ENCODE data around the gene LDLRAD1. TPM values are rescaled to one million over a fixed set of nuclear protein-coding genes. Genes with fewer than 3 reads are reported as not detected.
"Not testable (repeated sequence)": the region's sequence is repeated elsewhere in the genome, so short reads cannot be mapped to it uniquely, and the experiment has no call there.

LDLRAD1 gene, protein sequence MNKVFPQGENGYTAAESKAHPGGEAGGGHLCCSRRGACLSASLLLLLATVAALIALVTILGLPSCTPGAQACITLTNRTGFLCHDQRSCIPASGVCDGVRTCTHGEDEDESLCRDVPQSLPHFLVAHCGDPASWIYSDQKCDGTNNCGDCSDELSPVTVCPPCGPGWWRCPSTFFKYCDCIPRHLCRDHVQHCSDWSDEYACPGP
- polyA plus RNA-seq (ENCODE audit: insufficient read length in 3 of 3), result under 1 TPM in 1 of 3 donors, not detected in 2; 0.07 TPM
- long read RNA-seq, donor 1, result 0 reads
- long read RNA-seq, donor 2, result 0 reads
- long read RNA-seq, donor 3, result 0 reads
- long read RNA-seq, donor 4, result 0 reads
- long read RNA-seq, donor 5, result 0 reads
- long read RNA-seq, donor 6, result 0 reads
- long read RNA-seq, donor 7, result 0 reads
- long read RNA-seq, donor 8, result 0 reads
- long read RNA-seq, donor 9, result 0 reads
- long read RNA-seq, donor 10, result 0 reads
- long read RNA-seq, donor 11, result 0 reads
- long read RNA-seq, donor 12, result 0 reads
- long read RNA-seq, donor 13, result 0 reads
- long read RNA-seq, donor 14, result 0 reads
- long read RNA-seq, donor 15, result 0 reads
- long read RNA-seq, donor 16, result 0 reads

DNA sequence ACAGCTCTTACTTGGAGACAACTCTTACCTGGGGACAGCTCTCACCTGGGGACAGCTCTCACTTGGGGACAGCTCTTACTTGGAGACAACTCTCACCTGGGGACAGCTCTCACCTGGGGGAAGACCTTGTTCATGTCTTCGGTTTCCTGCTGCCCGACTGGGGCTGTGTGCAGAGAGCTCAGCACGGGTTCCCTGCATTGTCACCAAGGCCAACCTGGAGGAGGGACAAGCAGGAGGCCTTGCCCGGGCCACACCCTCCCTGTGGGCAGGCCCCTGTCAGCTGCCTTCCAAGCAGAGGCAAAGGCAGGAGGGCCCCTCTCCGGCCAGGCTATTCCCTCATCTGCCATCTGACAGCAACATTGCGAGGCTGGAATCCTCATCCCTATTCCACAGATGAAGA, at the start of gene LDLRAD1:
Gene LDLRAD1 (minus strand): TSS at position 208 of the 400 bp plus-strand sequence. CDS start 74 bp downstream, at position 134.
- no peak for DNase-seq (ENCODE audit: extremely low read depth in 1 of 11, low read depth in 9 of 11, low spot score in 4 of 11)

DNA sequence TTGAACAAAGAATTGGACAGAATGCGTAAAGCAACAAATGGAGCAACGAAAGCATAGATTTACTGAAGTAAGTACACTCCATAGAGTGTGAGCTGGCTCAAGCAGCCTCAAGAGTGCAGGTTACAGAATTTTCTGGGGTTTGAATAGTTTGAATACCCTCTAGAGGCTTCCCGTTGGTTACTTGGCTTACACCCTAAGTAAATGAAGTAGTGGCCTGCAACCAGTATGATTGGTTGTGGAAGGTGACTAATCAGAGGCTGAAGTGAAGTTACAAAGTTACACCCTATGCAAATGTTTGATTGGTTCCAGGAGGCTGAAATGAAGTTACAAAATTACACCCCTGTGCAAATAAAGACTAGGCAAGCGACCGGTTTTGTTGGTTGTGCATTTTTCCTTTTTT, 46.3 kb upstream of the LDLRAD1 start:
- no peak for DNase-seq (ENCODE audit: extremely low read depth in 1 of 11, low read depth in 9 of 11, low spot score in 4 of 11)

DNA sequence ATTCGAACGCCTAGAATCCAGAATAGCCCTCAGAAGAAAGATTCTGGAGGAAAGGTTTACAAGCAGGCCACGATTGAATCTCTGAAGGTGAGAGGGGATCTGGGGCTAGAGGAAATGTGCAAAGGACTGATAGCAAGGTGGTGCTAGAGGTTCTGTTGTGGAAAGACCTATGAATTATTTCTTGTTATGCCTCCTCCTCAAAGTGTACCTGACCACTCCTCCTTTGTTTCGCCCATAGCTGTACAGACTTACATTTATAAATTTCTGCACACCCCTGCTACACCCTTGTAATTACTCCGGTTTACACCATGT, 36.4 kb upstream of the LDLRAD1 start:
- DNase-seq (ENCODE audit: extremely low read depth in 1 of 11, low read depth in 9 of 11, low spot score in 4 of 11), result no peak

DNA sequence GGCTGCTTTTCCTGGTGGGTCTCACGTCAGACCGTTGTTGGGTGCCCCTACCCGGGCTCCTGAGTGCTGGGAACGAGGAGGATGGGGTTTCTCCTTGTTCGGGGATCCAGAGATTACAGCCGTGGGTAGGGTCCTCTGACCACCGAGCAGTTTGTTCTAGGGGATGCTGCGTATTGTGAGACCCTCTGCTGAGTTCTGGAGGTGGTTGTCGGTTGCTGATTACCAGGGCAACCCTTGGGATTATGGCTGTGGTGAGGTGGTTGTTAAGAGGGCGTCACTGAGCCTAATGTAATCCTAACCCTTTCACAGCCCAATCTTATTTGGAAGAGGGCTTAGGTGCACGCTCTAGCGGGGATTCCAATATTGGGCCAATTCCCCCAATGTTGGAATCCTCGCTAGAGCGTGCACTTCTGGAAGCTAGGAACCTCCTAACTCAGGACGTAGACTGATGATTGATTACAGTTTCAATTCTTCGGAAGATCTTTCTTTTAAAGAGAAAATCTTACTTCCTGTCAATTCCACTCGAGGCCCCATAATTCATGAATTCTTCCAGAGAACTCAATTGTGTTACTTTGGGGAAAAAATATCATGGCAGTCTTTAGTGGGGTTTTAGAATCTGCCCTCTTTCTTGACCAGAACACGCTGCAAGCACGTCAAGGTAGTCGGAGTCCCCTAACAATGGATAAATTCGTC, 35.9 kb upstream of the LDLRAD1 start:
- DNase-seq (ENCODE audit: extremely low read depth in 1 of 11, low read depth in 9 of 11, low spot score in 4 of 11), result no peak

DNA sequence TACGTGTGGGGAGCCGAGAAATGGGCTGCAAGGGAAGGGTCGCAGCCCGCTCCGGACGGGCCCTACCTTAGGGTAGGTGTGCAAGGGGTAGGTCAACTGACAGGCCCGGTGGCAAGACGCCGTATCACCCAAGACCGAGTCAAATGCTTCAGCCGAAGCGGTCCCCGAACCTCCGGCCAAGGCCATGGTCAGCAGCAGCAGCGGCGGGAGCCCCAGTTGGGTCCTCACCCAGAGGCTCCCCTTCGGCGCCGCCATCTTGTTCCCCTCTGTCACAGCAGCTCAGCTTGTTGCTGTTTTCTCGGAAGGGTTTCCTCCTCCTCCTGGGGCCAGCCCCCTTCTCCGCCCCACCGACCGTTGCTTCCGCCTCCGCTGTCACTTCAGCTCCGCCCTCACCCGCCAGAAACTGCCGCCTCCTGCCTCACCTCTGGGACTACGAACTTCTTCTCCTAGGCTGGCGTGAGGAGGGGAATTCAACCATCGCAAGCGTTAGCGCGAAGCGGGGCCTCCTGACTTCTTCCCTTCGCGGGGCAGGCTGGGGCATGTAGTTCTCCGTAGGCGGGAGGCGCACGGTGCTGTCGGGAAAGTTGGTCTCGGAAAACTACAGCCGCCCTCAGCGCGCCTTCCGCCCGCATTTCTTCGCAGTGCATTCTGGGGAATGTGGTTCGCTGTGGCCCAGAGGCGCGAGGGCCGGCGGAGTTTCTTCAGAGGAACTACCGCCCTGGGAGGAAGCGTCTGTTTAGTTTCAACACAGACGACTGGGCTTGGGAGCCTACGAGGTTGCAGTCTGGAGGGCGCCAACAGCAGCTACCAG, 35.2 kb upstream of the LDLRAD1 start, which contains the start of the genes TCEANC2 and TMEM59:
Gene TCEANC2 (plus strand): TSS at position 675 of the 811 bp plus-strand sequence. CDS start 815 bp downstream, outside the sequence.
Gene TMEM59 (minus strand): TSS at position 271 of the 811 bp plus-strand sequence. CDS start 16 bp downstream, at position 255.
- DNase-seq (ENCODE audit: extremely low read depth in 1 of 11, low read depth in 9 of 11, low spot score in 4 of 11), result peak; percentile 96 to 99 (median 98)

DNA sequence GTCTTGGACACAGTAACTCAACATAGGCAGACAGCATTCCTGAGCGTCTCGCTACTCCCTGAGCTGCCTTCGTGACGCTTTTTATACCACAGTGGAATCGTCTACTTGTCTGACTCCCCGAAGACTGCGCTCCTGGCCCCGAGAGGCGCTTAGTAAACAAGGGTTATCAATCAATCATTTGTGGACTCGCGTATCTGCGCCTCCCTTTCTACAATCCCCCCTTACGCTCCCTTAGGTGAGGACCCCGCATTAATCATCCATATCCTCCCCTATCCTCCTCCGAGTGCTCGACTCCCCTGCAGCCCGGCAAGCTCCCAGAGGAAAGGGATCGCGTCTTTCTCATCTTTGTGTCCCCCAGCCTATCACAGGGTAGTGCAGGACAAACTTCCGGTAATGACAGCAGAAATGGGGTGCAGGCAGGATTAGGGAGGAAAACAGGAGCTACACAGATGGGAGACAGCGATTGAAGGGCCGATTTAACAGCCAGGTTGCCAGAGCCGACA, 34.5 kb upstream of the LDLRAD1 start:
- peak in 6 of 11 donors; percentile 40 to 66 (median 60) for DNase-seq (ENCODE audit: extremely low read depth in 1 of 11, low read depth in 9 of 11, low spot score in 4 of 11)

DNA sequence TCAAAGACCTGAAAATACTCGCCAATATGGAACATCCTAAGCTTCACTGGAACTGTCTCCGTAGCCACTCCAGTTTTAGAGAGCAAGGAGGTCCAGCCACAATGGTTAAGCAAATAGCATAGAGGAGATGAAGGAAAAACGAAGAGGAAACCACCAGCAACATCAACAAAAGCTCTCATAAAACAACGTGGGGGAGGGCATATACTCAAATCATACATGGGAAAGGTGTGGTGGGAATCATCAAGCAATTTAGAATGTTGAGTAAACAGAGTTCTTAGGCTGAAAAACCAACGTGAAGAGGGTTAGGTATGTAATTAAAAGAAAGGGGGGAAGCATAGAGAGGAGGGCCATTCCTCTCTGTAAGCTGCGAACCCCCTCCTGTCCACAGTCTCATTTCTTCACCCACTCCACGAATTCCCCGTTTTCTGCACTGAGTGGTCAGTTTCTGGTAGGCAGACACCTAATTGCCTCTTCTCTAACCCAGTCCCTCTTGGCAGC, 34.0 kb upstream of the LDLRAD1 start:
- peak in 1 of 11 donors; percentile 27 for DNase-seq (ENCODE audit: extremely low read depth in 1 of 11, low read depth in 9 of 11, low spot score in 4 of 11)

DNA sequence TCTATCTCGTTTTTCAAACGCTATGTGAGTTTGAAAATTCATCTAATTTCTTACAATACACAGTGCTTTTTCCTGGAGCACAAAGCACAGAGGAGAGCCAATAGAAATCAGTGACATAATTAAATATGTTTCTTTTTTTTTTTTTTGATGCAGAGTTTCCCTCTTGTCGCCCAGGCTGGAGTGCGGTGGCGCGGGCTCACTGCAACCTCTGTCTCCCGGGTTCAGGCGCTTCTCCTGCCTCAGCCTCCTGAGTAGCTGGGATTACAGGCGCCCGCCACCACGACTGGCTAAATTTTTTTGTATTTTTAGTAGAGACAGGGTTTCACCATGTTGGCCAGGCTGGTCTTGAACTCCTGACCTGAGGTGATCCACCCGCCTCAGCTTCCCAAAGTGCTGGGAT, 32.4 kb upstream of the LDLRAD1 start:
- not testable (repeated sequence) for DNase-seq (ENCODE audit: extremely low read depth in 1 of 11, low read depth in 9 of 11, low spot score in 4 of 11)

DNA sequence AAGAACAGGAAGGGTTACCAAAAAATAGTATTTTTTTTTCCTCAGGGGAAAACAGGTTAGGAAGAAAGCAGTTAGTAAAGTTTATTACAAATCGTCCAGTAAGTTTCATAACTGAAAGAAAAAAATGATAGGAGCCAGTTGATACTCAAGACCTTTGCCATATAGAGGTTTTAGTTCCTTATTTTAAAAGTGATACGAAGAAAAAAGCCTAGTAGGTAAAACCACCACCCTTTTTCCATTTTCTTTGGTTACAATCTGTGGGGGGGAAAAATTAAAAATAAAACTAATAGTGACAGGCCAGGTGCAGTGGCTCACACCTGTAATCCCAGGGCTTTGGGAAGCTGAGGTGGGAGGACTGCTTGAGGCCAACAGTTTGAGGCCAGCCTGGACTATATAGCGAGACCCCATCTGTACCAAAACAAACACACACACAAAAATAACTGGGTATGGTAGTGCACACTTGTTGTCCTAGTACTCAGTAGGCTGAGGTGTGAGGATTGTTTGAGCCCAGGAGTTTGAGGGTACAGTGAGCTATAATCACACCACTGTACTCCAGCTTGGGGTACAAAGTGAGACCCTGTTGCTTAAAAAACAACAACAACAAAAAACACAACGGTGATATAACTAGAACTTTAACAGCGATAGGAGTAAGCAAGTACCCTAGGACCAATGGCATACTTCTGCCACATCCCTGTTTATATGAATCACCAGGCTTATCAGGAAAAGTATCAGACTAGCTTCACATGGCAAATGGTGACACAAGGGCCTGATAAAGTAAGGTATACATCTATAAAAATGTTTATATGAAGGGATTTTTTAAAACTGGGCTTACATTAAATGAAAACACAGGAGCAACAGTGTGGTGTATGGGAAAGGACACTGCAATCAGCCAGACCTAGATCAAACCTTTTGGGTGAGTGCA, 29.7 kb upstream of the LDLRAD1 start:
- DNase-seq (ENCODE audit: extremely low read depth in 1 of 11, low read depth in 9 of 11, low spot score in 4 of 11), result no peak

DNA sequence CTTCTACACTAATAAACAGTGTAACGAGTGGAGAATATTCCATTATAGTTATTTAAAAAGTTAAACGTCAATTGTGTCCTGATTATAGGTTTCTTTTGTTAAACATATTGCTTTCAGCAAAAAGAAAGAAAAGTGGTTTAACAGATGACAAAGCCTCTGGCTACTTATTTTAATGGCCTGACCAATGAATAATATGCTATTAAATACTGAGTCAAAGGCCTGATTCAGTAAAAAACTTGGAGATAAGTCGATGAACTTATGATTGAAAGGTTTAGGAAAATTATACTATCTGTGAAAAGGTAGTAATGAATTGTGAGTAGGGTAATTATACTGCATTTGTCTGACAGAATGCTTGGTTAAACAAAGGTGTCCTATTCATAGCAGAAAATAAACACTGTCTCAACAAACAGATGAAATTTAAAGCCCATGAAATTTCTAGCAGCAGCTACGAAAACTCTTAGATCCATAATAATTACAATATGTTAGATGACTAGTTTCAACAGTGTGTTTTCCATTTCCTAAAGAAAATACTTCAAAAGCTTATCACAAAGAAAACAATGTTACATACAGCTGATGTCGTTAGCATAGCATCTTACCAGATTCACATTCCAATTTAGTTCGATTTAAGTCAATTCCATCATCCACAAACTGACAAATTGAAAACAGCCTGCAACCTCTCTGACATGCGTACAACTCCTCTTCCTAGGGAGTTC, 28.8 kb upstream of the LDLRAD1 start:
- DNase-seq (ENCODE audit: extremely low read depth in 1 of 11, low read depth in 9 of 11, low spot score in 4 of 11), result no peak

DNA sequence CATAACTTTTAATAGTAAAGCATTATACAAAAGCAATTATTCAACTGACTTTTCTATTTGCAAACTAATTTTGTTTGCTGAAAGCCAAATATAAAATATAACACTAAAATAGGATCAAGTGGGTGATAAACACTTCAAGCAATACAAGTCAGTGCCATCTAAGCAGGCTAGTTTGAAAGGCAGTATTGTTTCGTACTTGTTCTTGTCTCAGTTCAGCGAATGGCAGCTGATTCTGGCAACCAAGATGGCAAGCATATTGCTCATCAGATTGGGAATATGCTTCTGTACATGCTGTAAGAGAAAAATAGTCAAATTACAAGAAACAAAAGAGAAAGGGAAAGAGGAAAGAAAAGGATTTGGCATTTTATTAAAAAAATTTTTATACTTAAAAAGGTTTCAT, 27.5 kb upstream of the LDLRAD1 start:
- DNase-seq (ENCODE audit: extremely low read depth in 1 of 11, low read depth in 9 of 11, low spot score in 4 of 11), result no peak

DNA sequence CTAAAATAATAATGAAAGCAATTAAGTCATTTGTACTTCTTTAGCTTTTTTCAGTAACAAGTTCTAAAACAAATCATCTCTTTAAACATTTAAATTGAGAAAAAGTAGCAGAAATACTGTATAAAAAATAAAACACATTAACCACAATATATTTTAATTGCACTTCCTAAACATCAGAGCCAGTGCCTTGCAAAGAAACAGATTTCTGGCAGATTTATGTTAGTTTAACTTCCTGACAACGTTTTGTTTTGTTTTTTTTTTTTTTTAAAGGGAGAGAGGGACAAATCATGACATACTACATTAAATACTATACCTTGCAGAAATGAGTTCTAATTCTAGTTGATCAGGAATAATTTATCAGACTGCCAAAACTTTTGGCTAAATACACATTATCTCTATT, 23.8 kb upstream of the LDLRAD1 start:
- DNase-seq (ENCODE audit: extremely low read depth in 1 of 11, low read depth in 9 of 11, low spot score in 4 of 11), result peak in 2 of 11 donors; percentile 5 to 8

DNA sequence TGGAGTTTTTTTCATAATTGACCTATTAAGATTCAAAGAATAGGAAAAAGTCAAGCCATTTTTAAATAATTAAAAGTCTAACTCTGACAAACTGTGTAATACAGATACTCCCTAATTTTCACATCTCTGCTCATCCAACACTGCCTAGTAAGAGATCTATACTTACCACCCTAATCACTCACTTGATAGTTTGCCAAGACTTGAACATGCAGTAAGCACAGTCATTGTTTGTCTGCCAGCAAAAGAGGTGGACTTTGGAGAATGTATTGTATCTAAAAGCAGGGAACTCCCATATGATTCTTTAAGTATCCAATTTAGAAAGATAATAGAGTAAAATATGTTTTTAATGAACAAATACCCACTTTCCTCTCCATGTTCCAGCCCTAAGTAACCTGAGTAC, 19.5 kb upstream of the LDLRAD1 start:
- DNase-seq (ENCODE audit: extremely low read depth in 1 of 11, low read depth in 9 of 11, low spot score in 4 of 11), result no peak

DNA sequence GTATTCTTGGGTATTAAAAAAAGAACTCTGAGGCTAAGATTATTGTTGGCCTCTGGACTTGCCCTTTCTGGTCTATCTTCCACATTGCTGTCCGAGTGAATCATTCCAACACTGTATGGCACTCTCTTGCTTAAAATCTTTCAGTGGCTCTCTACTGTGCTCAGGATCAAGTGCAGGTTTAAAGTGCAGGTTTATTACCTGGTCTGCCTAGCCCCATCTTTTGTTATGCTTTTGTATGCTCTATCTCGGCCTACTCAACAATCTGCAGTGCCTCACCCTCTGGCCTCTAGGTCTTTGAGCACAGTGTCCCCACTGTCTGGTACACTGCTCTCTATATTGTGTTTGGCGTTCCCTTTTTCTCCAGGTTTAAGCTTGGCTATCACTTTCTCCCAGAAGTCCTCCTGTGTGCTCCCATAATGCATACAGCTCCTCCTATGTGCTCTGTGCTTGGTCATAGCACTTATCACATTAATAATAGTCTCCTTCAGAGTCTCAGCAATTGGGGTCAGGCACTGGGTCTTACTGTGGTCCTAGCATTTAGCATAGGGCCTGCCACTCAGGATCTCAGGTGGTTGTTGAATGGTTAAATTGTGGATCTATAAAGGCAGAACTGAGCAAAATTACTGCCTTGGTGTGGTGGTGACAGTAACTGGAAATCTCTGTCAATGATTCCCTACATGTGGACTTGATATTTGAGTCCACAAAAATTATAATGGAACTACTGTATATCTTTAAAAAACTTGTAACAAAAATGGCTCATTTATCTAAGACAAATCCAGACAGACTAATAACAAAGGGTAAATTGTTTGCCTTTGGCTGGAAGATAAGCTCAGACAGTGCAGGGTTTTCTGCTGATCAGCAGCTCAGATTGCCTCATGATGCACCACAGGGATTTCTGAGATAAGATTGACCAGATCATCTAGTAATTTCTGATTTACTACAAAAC, 10.6 kb upstream of the LDLRAD1 start:
- no peak for DNase-seq (ENCODE audit: extremely low read depth in 1 of 11, low read depth in 9 of 11, low spot score in 4 of 11)

DNA sequence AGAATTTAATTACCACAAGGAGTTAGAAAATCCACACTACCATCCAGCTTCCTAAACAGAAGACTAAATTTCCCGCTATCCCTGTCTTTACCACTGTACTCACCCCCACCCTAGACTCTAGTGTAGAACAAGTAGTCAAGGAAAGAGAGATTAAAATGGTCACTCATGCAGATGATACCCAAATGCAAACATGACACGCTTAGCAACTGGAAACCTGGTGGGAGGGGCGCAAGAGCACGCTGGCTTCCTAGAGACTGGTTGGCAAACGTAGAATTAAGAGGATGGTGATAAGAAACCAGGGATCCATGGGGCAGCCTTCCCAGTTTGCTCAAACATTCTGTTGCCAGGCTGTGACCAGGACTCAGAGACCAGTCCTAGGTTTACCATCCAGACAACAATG, 9.9 kb upstream of the LDLRAD1 start:
- no peak for DNase-seq (ENCODE audit: extremely low read depth in 1 of 11, low read depth in 9 of 11, low spot score in 4 of 11)

DNA sequence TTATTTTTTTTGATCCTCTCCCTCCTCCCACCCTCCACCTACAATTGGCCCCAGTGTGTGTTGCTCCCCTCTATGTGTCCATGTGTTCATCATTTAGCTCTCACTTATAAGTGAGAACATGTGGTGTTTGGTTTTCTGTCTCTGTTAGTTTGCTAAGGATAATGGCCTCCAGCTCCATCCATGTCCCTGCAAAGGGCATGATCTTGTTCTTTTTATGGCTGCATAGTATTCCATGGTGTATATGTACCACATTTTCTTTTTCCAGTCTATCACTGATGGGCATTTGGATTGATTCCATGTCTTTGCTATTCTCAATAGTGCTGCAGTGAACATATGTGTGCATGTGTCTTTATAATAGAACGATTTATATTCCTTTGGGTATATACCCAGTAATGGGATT, 6.8 kb upstream of the LDLRAD1 start:
- not testable (repeated sequence) for DNase-seq (ENCODE audit: extremely low read depth in 1 of 11, low read depth in 9 of 11, low spot score in 4 of 11)
